Activated CD8-positive, alpha-beta T cell treated with anti-CD3 and anti-CD28 coated beads, Interleukin-2, amount 10 ng/mL, durations not matched to agents 7 days and 5 days (primary cell): ENCODE data around the gene MYO10. TPM values are rescaled to one million over a fixed set of nuclear protein-coding genes. Genes with fewer than 3 reads are reported as not detected.

Experiments
- ATAC-seq: fragments of 150-1000 bp; cut with Tn5 transposase; one replicate; pipeline ENCODE4 v1.10.0; 2021; ENCODE audit warnings: moderate library complexity
- CTCF ChIA-PET: fragments of 350-600 bp; sonication (Branson Sonifier 250); formaldehyde crosslinking; loops from one replicate; lab custom pipeline; 2021; ENCODE audit warnings: antibody characterized with exemption; lab: Charles Lee
- POLR2A ChIA-PET: fragments of 350-600 bp; sonication (Branson Sonifier 250); formaldehyde crosslinking; loops from one replicate; lab custom pipeline; 2021; ENCODE audit warnings: antibody characterized with exemption; lab: Charles Lee
- DNase-seq: peaks from one replicate; pipeline ENCODE4 v3.0.0-alpha.2; 2020
- H3K27ac Mint-ChIP-seq: one replicate; pipeline ENCODE4 v1.8.0; 2021; ENCODE audit warnings: mild to moderate bottlenecking, mixed read lengths
- H3K27me3 Mint-ChIP-seq: one replicate; pipeline ENCODE4 v1.8.0; 2021; ENCODE audit warnings: low read depth, mixed read lengths
- H3K36me3 Mint-ChIP-seq: one replicate; pipeline ENCODE4 v1.8.0; 2021; ENCODE audit warnings: low read depth, mixed read lengths
- H3K4me1 Mint-ChIP-seq: one replicate; pipeline ENCODE4 v1.8.0; 2021; ENCODE audit warnings: low read depth, mixed read lengths
- H3K4me3 Mint-ChIP-seq: one replicate; pipeline ENCODE4 v1.8.0; 2021; ENCODE audit warnings: mild to moderate bottlenecking, mixed read lengths
- H3K9me3 Mint-ChIP-seq: one replicate; pipeline ENCODE4 v1.8.0; 2022; ENCODE audit warnings: mixed read lengths; ENCODE audit not compliant: insufficient read depth
- total RNA-seq, 2 experiments: library from RNA; stranded (reverse); gene quantifications; one replicate each; pipeline ENCODE4 v1.2.3, GENCODE V29; 2021

The MYO10 gene
- total RNA-seq, 2 experiments from 2014 or later: not detected

DNA sequence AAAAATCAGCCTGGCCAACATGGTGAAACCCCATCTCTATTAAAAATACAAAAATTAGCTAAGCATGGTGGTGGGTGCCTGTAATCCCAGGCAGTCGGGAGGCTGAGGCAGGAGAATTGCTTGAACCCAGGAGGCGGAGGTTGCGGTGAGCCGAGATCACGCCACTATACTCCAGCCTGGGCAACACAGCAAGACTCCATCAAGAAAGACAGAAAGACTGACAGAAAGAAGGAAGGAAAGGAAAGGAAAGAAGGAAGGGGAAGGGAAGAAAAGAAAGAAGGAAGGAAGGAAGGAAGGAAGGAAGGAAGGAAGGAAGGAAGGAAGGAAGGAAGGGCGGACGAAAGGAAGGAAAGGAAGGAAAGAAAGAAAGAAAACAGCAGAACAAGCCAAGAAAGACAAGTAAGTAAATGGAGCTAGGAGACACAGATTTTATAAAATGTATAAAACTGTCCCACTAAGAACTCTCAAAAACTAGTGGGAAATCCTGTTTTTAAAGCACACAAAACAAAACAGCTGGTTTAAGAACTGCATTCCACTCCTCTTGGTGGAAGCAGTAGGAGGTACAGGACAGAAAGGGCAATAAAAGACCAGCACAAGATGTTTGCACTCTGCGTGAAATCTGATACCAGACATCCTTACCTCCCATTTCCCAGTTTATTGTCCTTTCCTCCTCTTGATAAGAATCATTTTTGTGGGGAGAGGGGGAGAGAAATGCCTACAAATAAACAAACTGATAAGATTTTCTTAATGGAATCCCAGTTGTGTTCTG, 46.7 kb downstream of the MYO10 start:
- POLR2A ChIA-PET: no interaction called here
- no peaks in the 10 kb centered on the region for H3K9me3 Mint-ChIP-seq

DNA sequence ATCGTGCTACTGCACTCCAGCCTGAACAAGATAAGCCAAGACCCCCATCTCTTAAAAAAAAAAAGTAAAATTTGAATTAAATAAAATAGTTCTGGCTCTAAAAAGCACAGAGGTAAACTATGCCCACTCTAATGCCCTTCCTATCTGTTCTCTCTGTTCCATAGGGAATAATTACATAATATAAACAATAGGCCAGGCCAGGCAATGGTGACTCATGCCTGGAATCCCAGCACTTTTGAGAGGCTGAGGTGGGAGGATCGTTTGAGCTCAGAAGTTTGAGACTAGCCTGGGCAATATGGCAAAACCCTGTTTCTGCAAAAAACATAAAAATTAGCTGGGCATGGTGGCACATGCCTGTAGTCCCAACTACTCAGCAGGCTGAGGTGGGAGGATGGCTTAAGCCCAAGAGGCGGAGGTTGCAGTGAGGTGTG, 47.4 kb downstream of the MYO10 start:
- DNase-seq (no peak), ATAC-seq (no peak)
- Mint-ChIP-seq H3K27me3 (no peaks in the 10 kb centered on the region), H3K36me3 (no peaks in the 10 kb centered on the region), H3K4me1 (no peaks in the 10 kb centered on the region), H3K4me3 (no peak overlapping the region), H3K9me3 (no peaks in the 10 kb centered on the region), H3K27ac (no peak overlapping the region)
- ChIA-PET POLR2A (no interaction called here), CTCF (no interaction called here)

More for the DNA sequence above, 46.7 kb downstream of the MYO10 start:
- no peak overlapping the region for H3K4me3 Mint-ChIP-seq
- ATAC-seq (no peak), DNase-seq (no peak)
- H3K27me3 Mint-ChIP-seq: no peaks in the 10 kb centered on the region
- H3K36me3 Mint-ChIP-seq: no peaks in the 10 kb centered on the region
- no peak overlapping the region for H3K27ac Mint-ChIP-seq
- no peaks in the 10 kb centered on the region for H3K4me1 Mint-ChIP-seq
- CTCF ChIA-PET: no interaction called here

DNA sequence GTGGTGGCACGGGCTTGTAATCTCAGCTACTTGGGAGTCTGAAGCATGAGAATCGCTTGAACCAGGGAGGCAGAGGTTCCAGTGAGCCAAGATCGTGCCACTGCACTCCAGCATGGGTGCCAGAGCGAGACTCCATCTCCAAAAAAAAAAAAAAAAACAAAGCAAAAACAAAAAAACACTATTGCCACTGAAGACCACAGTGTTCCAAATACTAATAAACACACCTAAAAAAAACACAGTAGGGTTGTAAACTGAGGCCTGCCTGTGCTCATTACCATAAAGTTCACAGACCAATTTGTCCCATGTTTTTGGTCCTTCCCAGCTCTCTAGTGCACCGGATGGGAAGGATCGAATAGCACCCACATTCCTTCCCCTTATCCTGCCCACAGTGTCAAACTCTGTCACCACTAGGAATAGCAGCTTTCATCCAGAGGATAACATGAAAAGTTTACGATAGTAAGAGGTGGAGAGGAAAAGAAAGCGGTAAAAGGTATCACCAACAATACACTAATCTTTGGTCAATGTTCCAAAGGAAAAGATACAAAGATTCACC, 49.2 kb downstream of the MYO10 start:
- no peaks in the 10 kb centered on the region for H3K9me3 Mint-ChIP-seq
- CTCF ChIA-PET: no interaction called here
- ATAC-seq: no peak
- H3K4me1 Mint-ChIP-seq: no peaks in the 10 kb centered on the region
- no peaks in the 10 kb centered on the region for H3K36me3 Mint-ChIP-seq
- H3K4me3 Mint-ChIP-seq: no peak overlapping the region
- POLR2A ChIA-PET: no interaction called here
- no peak for DNase-seq
- no peaks in the 10 kb centered on the region for H3K27me3 Mint-ChIP-seq
- H3K27ac Mint-ChIP-seq: no peak overlapping the region

DNA sequence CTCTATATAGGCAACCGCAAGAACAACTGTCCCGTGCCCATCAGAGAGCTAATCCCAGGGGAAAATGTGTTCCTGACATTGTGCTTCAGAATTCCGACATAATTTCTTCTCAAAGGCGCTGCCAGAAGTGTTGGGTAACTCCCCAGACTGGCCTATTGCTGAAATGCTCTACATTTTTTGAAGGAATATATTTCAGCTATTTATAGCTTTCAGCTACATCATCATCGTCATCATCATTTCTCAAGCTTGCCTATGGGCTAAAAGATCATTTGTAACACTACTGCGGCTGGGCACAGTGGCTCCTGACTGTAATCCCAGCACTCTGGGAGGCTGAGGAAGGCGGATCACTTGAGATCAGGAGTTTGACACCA, 49.7 kb downstream of the MYO10 start:
- no peak overlapping the region for H3K4me3 Mint-ChIP-seq
- H3K36me3 Mint-ChIP-seq: no peaks in the 10 kb centered on the region
- DNase-seq (no peak), ATAC-seq (no peak)
- ChIA-PET POLR2A (no interaction called here), CTCF (no interaction called here)
- no peaks in the 10 kb centered on the region for H3K4me1 Mint-ChIP-seq
- H3K9me3 Mint-ChIP-seq: no peaks in the 10 kb centered on the region
- no peak overlapping the region for H3K27ac Mint-ChIP-seq
- no peaks in the 10 kb centered on the region for H3K27me3 Mint-ChIP-seq

- ATAC-seq (no peak), DNase-seq (no peak)
- no peaks in the 10 kb centered on the region for H3K36me3 Mint-ChIP-seq
- peaks cover 1% of the 10 kb centered on the region for H3K27me3 Mint-ChIP-seq
- CTCF ChIA-PET: no interaction called here
- POLR2A ChIA-PET: no interaction called here
- H3K27ac Mint-ChIP-seq: no peak overlapping the region
- H3K4me3 Mint-ChIP-seq: no peak overlapping the region
- H3K4me1 Mint-ChIP-seq: no peaks in the 10 kb centered on the region
- no peaks in the 10 kb centered on the region for H3K9me3 Mint-ChIP-seq
Observed at GRCh38 chr5:16885635-16886365, 50.3 kb downstream of the MYO10 start.

DNA sequence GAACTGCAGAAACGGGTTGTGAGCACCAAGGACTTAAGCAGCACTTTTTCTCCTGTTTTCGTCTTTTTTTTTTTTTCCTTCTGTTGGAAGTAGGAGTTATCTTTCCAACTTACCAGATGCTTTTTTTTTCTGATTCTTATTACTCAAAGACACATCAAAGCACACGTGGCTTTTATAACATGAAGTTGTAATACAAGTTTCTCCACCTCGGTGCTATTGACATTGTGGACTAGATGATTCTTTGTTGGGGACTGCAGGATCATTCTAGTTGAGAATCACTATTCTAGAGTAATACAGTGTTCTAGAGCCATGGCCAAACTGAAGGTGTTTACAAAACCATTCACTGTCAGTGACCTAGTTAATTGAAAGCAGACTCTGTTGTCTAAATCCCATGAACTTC, 51.5 kb downstream of the MYO10 start:
- Mint-ChIP-seq H3K9me3 (no peaks in the 10 kb centered on the region), H3K27me3 (peaks cover 2% of the 10 kb centered on the region), H3K4me3 (no peak overlapping the region), H3K27ac (no peak overlapping the region), H3K4me1 (no peaks in the 10 kb centered on the region), H3K36me3 (no peaks in the 10 kb centered on the region)
- no peak for DNase-seq
- ATAC-seq: no peak
- POLR2A ChIA-PET: no interaction called here
- CTCF ChIA-PET: no interaction called here

DNA sequence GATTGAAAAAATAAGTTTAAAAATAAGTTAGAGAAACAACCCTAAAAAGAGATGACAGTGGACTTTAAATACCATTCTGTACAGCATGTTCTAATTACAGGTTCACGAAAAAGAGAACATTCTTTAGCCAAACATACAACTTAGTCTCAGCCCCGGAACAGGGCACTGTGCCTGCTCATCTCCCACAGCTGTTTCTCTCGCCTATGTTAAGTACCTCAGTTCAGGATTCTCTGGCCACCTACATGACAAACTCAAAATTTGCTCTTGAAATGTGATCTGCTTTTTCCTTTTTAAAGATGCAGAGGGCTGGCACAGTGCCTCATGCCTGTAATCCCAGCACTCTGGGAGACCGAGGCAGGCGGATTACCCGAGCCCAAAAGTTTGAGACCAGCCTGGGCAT, 52.3 kb downstream of the MYO10 start:
- no peak for DNase-seq
- POLR2A ChIA-PET: no interaction called here
- Mint-ChIP-seq H3K27ac (no peak overlapping the region), H3K4me3 (no peak overlapping the region), H3K27me3 (peaks cover 2% of the 10 kb centered on the region), H3K36me3 (no peaks in the 10 kb centered on the region), H3K9me3 (no peaks in the 10 kb centered on the region), H3K4me1 (no peaks in the 10 kb centered on the region)
- ATAC-seq: no peak
- CTCF ChIA-PET: no interaction called here

GRCh38 chr5:16883176-16883575, 52.9 kb downstream of the MYO10 start:
- ATAC-seq (no peak), DNase-seq (no peak)
- no peaks in the 10 kb centered on the region for H3K9me3 Mint-ChIP-seq
- no peaks in the 10 kb centered on the region for H3K36me3 Mint-ChIP-seq
- peaks cover 2% of the 10 kb centered on the region for H3K27me3 Mint-ChIP-seq
- no peak overlapping the region for H3K4me3 Mint-ChIP-seq
- CTCF ChIA-PET: no interaction called here
- H3K4me1 Mint-ChIP-seq: no peaks in the 10 kb centered on the region
- POLR2A ChIA-PET: no interaction called here
- H3K27ac Mint-ChIP-seq: no peak overlapping the region

- no peak for DNase-seq
- Mint-ChIP-seq H3K4me3 (no peak overlapping the region), H3K27me3 (peaks cover 2% of the 10 kb centered on the region), H3K4me1 (no peaks in the 10 kb centered on the region), H3K36me3 (no peaks in the 10 kb centered on the region), H3K9me3 (no peaks in the 10 kb centered on the region), H3K27ac (no peak overlapping the region)
- ChIA-PET POLR2A (no interaction called here), CTCF (no interaction called here)
- no peak for ATAC-seq
Observed at GRCh38 chr5:16881251-16881650, 54.8 kb downstream of the MYO10 start.

DNA sequence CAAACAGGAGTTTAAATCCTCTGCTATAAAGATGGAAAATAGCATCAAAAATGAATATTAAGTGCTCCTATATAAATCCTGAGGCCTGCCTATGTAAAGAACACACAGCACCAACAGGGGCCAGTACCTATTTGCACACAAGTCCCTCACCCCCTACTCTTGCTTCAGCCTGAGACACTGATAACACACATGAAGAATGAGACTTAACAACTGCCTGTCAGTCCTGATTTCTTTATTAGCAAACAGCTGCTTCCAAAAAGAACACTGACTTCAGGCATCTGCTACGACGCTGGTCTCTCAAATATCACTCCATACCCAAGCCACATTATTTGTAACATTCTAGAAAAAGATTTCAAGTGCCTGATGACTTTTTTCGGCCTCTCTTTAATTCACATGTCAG, 55.5 kb downstream of the MYO10 start:
- no peaks in the 10 kb centered on the region for H3K4me1 Mint-ChIP-seq
- no peak overlapping the region for H3K27ac Mint-ChIP-seq
- ATAC-seq: no peak
- POLR2A ChIA-PET: no interaction called here
- no peaks in the 10 kb centered on the region for H3K36me3 Mint-ChIP-seq
- DNase-seq: no peak
- CTCF ChIA-PET: no interaction called here
- no peak overlapping the region for H3K4me3 Mint-ChIP-seq
- H3K9me3 Mint-ChIP-seq: no peaks in the 10 kb centered on the region
- peaks cover 2% of the 10 kb centered on the region for H3K27me3 Mint-ChIP-seq

DNA sequence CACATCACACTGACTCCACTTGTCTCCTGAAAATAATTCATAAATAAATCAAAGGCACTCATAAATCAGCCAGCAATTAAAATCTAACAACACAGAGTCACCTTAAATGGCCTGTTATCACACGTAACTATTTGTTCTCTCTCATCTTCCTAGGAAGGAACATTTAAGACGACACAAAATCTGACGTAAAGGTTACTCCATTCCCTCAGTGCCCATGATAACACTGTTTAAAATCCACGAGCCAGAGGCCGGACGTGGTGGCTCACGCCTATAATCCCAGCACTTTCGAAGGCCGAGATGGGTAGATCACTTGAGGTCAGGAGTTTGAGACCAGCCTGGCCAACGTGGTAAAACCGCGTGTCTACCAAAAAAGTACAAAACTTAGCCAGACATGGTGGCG, 56.4 kb downstream of the MYO10 start:
- Mint-ChIP-seq H3K27me3 (peaks cover 2% of the 10 kb centered on the region), H3K9me3 (no peaks in the 10 kb centered on the region), H3K36me3 (no peaks in the 10 kb centered on the region), H3K4me1 (no peaks in the 10 kb centered on the region), H3K27ac (no peak overlapping the region), H3K4me3 (no peak overlapping the region)
- DNase-seq: no peak
- ChIA-PET CTCF (no interaction called here), POLR2A (no interaction called here)
- ATAC-seq: no peak

DNA sequence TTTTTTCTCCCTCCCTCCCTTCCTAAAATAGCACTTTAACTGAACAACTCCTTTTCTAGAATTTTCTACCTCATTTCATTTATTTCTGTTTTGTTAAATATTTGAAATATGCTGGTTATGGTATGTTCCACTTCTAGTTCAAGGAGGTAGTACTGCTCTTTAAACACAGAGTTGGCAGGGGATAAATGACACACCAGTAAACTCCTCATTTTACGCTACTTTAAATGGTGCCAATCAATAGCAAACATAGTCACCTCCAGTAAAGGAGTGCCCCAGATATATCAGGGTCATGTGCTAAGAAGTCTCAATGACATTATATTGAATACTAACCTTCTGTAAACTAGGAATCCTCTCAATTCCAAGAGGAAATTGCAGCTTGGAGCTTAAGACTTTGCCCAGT, 56.9 kb downstream of the MYO10 start:
- no peaks in the 10 kb centered on the region for H3K4me1 Mint-ChIP-seq
- DNase-seq (no peak), ATAC-seq (no peak)
- ChIA-PET CTCF (no interaction called here), POLR2A (no interaction called here)
- no peaks in the 10 kb centered on the region for H3K36me3 Mint-ChIP-seq
- H3K9me3 Mint-ChIP-seq: no peaks in the 10 kb centered on the region
- H3K27ac Mint-ChIP-seq: no peak overlapping the region
- H3K27me3 Mint-ChIP-seq: peaks cover 2% of the 10 kb centered on the region
- H3K4me3 Mint-ChIP-seq: no peak overlapping the region
